GM21515 (cell line): ENCODE measurements around the gene USP32.
"Not testable (repeated sequence)": the region's sequence is repeated elsewhere in the genome, so short reads cannot be mapped to it uniquely, and the experiment has no call there.

Experiments
- ATAC-seq: cut with Tn5 transposase; IDR thresholded peaks from one replicate; pipeline ENCODE4 v1.9.1; 2021; ENCODE audit not compliant: unreplicated experiment

Gene USP32, protein sequence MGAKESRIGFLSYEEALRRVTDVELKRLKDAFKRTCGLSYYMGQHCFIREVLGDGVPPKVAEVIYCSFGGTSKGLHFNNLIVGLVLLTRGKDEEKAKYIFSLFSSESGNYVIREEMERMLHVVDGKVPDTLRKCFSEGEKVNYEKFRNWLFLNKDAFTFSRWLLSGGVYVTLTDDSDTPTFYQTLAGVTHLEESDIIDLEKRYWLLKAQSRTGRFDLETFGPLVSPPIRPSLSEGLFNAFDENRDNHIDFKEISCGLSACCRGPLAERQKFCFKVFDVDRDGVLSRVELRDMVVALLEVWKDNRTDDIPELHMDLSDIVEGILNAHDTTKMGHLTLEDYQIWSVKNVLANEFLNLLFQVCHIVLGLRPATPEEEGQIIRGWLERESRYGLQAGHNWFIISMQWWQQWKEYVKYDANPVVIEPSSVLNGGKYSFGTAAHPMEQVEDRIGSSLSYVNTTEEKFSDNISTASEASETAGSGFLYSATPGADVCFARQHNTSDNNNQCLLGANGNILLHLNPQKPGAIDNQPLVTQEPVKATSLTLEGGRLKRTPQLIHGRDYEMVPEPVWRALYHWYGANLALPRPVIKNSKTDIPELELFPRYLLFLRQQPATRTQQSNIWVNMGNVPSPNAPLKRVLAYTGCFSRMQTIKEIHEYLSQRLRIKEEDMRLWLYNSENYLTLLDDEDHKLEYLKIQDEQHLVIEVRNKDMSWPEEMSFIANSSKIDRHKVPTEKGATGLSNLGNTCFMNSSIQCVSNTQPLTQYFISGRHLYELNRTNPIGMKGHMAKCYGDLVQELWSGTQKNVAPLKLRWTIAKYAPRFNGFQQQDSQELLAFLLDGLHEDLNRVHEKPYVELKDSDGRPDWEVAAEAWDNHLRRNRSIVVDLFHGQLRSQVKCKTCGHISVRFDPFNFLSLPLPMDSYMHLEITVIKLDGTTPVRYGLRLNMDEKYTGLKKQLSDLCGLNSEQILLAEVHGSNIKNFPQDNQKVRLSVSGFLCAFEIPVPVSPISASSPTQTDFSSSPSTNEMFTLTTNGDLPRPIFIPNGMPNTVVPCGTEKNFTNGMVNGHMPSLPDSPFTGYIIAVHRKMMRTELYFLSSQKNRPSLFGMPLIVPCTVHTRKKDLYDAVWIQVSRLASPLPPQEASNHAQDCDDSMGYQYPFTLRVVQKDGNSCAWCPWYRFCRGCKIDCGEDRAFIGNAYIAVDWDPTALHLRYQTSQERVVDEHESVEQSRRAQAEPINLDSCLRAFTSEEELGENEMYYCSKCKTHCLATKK (N-terminal part only)

GRCh38 chr17:60392042-60392844 lies at the start of gene USP32:
Gene USP32, minus strand, starts transcription at chr17:60392133. Its CDS starts 194 bp downstream, at chr17:60391939.
- ATAC-seq: peak; percentile 80

DNA sequence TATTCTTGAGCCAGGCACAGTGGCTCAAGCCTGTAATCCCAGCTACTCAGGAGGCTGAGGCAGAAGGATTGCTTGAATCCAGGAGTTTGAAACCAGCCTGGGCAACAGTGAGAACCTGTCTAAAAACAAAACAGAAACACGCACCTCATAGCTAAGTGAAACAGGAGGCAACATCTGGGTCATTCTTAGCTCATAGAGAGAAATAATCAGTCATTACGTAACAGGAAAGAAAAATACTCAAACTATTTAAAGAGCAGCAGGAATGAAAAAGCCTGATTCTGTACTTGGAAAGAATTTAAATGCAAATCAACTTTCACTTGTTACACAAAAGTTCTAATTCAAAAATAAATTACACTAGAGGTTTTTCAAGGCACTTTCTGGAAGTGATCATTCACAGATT lies 47.6 kb upstream of the USP32 start:
- ATAC-seq: no peak

GRCh38 chr17:60436676-60437075 lies 44.7 kb upstream of the USP32 start:
- ATAC-seq: no peak

DNA sequence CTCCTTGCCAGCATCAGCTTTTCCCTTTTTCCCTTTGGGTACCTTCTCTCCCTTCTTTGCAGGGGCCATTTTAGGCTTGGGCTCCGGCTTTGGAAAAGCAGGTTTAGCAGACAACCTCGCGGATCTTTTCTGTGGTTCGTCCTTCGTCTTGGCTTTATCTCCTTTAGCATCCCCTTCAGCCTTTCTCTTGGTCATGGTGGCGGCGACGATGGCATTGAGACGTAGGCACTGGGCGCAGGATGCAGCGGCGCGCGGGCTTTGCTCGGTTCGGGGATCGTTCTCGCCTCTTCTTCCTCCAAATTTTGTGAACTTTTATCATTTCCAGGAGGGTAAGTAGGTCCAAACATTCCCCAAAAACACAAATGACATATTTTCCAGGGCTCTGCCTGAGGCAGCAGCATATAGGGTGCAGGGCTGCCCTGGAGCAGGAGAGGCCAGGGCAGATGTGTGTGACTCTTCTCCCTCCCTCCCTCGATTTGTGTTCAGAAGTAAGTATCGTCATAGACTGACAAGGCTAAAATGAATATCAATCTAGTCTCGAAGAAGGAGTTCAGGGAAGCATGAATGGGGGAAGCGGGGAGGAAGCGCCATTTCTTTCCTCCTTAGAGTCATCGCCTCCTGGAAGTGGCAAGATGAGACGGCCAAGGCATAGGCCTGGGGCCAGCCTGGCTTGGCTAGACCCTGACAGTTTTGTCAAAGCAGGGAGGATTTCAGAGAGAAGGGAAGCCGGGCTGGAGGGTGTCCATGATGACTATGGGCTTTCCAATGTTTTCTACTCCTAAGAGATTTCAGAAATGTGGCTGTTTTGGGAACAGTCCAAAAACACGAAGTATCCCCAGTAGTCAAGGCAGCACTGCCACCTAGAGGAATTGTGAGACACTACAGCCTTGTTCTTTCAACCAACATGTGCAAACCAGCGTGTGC lies 43.6 kb upstream of the USP32 start:
- ATAC-seq: no peak

DNA sequence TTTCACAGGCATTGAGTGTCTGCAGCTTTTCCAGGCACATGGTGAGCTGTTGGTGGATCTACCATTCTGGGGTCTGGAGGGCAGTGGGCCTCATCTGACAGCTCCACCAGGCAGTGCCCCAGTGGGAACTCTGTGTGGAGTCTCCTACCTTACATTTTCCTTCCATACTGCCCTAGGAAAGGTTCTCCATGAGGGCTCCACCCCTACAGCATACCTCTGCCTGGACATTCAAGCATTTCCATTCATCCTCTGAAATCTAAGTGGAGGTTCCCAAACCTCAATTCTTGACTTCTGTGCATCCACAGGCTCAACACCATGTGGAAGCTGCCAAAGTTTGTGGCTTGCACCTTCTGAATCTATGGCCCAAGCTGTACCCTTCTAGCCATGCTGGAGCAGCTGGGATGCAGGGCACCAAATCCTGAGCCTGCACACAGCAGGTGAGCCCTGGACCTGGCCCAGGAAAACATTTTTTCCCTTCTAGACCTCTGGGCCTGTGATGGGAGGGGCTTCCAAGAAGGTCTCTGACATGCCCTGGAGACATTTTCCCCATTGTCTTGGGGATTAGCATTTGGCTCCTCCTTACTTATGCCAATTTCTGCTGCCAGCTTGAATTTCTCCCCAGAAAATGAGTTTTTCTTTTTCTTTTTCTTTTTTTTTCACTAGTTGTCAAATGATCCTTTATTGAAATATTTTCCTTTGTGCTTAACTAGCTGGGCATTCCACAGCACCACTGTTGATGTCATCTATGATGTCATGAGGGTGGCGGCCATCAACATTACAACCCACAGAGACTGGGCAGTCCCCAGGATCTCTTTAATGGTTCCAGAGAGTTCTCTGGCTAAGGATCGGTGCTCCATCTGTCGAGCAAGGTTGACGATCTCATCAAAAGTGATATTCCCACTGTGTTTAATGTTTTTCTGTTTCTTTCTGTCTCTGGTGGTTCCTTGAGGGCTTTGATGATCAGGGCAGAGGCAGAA lies 41.4 kb upstream of the USP32 start:
- ATAC-seq: not testable (repeated sequence)

GRCh38 chr17:60430561-60430960 lies 38.6 kb upstream of the USP32 start:
- ATAC-seq: not testable (repeated sequence)

GRCh38 chr17:60428491-60428890 lies 36.6 kb upstream of the USP32 start:
- not testable (repeated sequence) for ATAC-seq

DNA sequence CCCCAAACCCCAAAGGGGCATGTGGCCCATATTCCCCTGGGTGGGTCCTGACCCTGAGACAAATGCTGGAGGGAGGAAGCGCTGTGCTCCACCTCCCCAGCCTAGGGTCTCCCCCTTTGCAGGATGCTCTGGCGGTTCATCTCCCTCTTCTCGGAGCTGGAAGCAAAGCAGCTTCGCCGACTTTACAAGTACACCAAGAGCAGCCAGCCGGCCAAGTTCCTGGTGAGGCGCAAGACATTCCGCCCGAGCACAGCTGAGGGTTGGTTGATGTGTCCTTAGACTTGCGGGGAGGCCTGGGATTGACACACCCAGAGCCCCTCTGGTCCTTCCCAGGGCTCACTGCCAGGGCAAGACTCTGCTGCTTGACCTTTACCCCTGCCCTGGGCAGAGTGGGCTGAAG lies 34.7 kb upstream of the USP32 start:
- no peak for ATAC-seq

- ATAC-seq: no peak
These were observed 33.7 kb upstream of the USP32 start for GRCh38 chr17:60425626-60426025.

- ATAC-seq: no peak
These were observed 31.9 kb upstream of the USP32 start for GRCh38 chr17:60423865-60424264.

- ATAC-seq: no peak
These were observed 30.3 kb upstream of the USP32 start, which contains the start of gene CHCT1 for GRCh38 chr17:60422162-60422665. Gene CHCT1, plus strand, starts transcription at chr17:60422489. Its CDS starts 104 bp downstream, at chr17:60422593.

GRCh38 chr17:60421273-60422161 lies 29.6 kb upstream of the USP32 start:
- peak; percentile 77 for ATAC-seq

DNA sequence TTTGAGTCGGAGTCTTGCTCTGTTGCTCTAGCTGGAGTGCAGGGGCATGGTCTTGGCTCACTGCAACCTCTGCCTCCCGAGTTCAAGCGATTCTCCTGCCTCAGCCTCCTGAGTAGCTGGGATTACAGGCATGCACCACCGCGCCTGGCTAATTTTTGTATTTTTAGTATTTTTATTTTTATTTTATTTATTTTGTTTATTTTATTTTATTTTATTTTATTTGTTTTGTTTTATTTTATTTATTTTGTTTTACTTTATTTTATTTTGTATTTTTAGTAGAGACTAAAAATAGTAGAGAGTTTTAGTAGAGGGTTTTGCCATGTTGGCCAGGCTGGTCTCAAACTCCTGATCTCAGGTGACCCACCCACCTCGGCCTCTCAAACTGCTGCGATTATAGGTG lies 27.9 kb upstream of the USP32 start:
- not testable (repeated sequence) for ATAC-seq

GRCh38 chr17:60419003-60419402 lies 27.1 kb upstream of the USP32 start:
- ATAC-seq: not testable (repeated sequence)

GRCh38 chr17:60416368-60416925 lies 24.5 kb upstream of the USP32 start:
- ATAC-seq: no peak

- ATAC-seq: no peak
These were observed 23.2 kb upstream of the USP32 start for GRCh38 chr17:60415146-60415545.
